ENCODE measurements around the gene EMILIN1. TPM values are rescaled to one million over a fixed set of nuclear protein-coding genes. Genes with fewer than 3 reads are reported as not detected.

EMILIN1 gene
- total and polyA plus RNA-seq, 10 of the 15 experiments (the other 5 are each of a cell fraction or from before 2014, with no cell fraction given): 0.01 to 2.3 (median 1.2) TPM; not detected in 2

- TF ChIP-seq ZBTB11 (CRISPR knock-in tag; IDR thresholded peaks at IDR 0.05) (no peak), CHD2 (IDR thresholded peaks at IDR 0.05; ENCODE audit: borderline replicate concordance, low read depth, low read length) (peak; percentile 3; the same call in 1 of the 2 replicates), YY1 (IDR thresholded peaks at IDR 0.05; ENCODE audit: low read depth, low read length) (peak; percentile 84), PRDM15 (CRISPR knock-in tag; IDR thresholded peaks at IDR 0.05) (no peak), STAT1 (conservative IDR thresholded peaks at IDR 0.05) (no peak), POLR2A (IDR thresholded peaks at IDR 0.05; ENCODE audit: low read depth, low read length) (peak; percentile 70), NFYA (IDR thresholded peaks at IDR 0.05; ENCODE audit: borderline replicate concordance, low read depth, low read length) (no peak), CEBPZ (IDR thresholded peaks at IDR 0.05; ENCODE audit: low read depth, low read length) (no peak), KAT2A (conservative IDR thresholded peaks at IDR 0.05; ENCODE audit: control insufficient read depth, low read depth, low read length) (no peak), E4F1 (IDR thresholded peaks at IDR 0.05; ENCODE audit: borderline replicate concordance, partially characterized antibody) (no peak), MTA3 (IDR thresholded peaks at IDR 0.05; ENCODE audit: borderline replicate concordance, low read length) (no peak; the same call in 1 of the 2 replicates), MEF2A (IDR thresholded peaks at IDR 0.05; ENCODE audit: insufficient read depth, low read depth, low read length) (peak; percentile 75; the same call in 1 of the 2 replicates), SP1 (IDR thresholded peaks at IDR 0.05; ENCODE audit: low read depth, low read length) (peak; percentile 32), FOXK2 (IDR thresholded peaks at IDR 0.05) (peak; percentile 64), HDGF (IDR thresholded peaks at IDR 0.05) (no peak), IRF4 (IDR thresholded peaks at IDR 0.05; ENCODE audit: low read depth, low read length) (0 out of 2 replicates have a peak, but pooled peaks have one; percentile 11), STAT3 (IDR thresholded peaks at IDR 0.05; ENCODE audit: low read depth, low read length) (no peak)
Observed at GRCh38 chr2:27050281-27050995, 28.0 kb upstream of the EMILIN1 start (continued).

Measured in GM12878 (cell line).